Stimulated activated CD4-positive, alpha-beta T cell treated with anti-CD3 and anti-CD28 coated beads, Interleukin-4, amount 100 ng/mL, for 48 hours (primary cell): Measurements from ENCODE around the gene INTS3.
A peak's percentile ranks its signal among the peaks of the same experiment; 100 is the strongest.
"Not testable (repeated sequence)": the region's sequence is repeated elsewhere in the genome, so short reads cannot be mapped to it uniquely, and the experiment has no call there.

Source experiments
- DNase-seq, 2 donors: peaks; one replicate each; pipeline ENCODE4 v3.0.0-alpha.2; 2020; ENCODE audit warnings: low read depth in 2 of 2

Gene INTS3

DNA sequence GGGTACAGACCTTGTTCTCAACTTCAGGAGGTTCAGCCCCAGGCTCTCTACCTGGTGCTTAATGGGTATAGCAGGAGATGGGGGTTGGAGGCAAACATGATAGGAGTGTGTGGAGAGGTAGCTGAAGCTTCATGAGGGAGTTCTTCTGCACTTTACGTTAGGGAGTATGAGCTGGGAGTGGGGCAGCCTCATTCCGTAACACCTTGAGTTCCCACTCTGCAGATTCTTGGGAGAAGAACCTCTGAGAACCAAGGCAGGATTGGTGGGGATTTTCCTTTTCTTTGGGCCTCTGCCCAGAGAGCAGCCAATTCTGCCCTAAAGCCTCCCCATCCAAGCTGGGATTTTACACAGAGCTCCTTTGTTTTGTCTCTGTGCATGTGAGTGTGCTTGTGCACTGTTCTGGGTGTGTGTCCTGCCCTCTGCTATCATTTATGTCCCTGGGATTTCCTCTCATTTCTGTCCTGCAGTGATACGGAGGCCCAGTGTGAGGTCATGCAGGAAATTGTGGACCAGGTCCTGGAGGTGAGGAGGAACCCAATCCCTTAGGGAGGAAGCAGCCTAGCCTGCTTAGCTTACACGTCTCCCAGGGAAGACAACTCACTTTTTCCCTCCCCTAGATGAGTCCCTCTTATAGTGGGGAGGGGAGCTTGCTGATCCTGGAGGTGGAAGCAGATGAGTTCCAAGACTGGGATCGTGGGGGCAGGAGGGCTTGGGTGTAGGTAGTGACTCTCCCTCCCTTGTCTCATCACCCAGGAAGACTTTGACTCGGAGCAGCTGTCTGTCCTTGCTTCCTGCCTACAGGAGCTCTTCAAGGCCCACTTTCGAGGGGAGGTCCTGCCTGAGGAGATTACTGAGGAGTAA lies 35.7 kb downstream of the INTS3 start:
- DNase-seq = no peak

DNA sequence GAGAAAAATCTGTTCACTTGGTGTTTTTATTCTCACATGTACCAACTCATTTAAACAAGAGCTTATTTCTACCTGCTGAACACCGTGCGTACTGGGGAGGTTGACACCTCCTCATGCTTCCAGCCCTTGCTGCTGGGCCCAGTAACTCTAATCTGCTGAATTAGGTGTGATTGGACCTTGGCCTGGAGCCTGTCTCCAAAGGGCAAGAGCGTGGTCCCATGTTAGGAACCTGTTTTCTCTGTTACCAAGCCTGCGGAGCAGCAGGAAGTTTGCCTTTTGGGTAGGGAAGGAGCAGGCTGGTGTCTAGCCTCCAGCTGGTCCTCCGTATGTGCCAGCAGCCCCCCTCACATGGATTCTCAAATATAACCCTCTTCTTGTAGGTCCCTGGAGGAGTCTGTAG lies 36.5 kb downstream of the INTS3 start:
- no peak for DNase-seq

DNA sequence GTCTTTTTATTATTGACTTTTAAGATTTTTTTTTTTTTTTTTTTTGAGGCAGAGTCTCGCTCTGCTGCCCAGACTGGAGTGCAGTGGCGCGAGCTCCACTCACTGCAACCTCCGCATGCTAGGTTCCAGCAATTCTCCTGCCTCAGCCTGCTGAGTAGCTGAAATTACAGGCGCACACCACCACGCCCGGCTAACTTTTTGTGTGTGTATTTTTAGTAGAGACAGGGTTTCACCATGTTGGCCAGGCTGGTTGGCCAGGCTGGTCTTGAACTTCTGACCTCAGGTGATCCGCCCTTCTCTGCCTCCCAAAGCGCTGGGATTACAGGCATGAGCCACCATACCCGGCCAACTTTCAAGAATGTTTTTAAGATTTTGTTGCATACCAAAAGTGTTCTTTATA lies 38.8 kb downstream of the INTS3 start:
- DNase-seq = not testable (repeated sequence)

DNA sequence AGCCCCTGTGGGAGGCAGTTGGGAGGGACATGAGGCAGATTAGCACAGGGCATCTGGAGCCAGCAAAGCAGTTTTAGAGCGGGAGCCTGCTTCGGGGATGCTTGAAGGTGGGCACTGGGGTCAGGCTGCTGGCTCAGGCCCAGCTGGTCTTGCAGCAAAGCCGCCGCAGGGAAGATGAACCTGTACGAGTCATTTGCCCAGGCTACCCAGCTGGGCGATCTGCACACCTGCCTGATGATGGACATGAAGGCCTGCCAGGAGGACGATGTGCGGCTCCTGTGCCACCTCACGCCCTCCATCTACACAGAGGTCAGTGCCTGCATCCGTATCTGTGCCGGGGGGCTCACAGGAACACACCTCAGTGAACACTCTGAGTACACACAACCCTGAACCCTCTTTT lies 39.7 kb downstream of the INTS3 start:
- DNase-seq = no peak

DNA sequence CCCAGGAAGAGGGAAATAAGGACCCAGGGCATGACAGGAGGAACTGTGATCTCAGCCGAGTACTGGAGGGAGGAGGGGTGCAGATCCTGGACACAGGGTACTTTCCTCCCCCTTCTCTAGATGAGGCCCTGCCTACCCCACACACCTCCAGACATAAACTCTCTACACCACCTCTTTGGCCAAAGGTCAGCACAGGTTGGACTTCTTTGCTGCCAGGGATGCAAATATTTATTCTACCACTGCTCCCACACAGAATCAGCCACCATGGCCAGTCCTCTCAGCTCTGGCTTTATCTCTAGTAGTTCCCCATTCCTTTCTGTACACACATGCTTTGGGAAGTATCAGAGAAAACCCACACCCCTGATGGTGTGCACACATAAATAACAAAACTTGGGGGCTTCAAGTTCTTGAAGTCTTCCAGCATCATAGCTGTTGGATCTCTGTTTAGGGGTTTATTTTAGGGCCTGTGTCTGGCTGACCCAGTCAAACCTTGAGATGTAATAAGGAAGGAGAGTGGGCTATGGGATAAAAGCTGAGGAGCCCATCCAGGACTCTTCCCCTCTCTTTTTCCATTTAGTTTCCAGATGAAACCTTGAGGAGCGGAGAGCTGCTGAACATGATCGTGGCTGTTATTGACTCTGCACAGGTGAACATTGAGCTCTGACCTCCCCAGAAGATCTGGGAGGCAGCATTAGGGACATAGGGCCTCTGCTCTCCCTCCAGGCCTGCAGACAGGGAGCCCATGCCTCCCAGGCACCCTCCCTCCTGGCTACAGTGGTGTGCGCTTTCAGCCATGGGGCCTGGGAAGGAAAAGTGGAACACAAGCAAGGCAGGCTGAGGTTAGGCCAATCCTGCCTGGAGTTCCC lies 40.7 kb downstream of the INTS3 start:
- DNase-seq = no peak

DNA sequence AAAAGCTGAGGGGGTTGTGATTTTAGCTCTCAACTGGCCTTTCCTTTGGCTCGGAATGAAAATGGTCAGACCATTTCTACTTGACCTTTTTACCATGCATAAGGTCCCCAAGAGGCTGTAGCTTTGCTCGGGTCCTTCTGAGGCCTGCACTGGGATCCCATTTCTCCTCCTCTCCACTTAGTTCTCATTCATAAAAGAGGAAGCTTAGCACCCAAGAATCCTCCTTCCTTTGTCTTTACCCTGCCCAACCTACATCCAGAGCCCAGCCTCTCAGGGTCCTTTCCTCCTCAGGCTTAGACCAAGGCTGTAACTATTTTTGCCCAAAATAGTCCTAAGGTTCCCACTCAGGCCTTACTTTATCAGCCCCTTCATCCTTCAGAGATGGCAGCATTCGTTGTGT lies 41.4 kb downstream of the INTS3 start:
- DNase-seq = no peak

DNA sequence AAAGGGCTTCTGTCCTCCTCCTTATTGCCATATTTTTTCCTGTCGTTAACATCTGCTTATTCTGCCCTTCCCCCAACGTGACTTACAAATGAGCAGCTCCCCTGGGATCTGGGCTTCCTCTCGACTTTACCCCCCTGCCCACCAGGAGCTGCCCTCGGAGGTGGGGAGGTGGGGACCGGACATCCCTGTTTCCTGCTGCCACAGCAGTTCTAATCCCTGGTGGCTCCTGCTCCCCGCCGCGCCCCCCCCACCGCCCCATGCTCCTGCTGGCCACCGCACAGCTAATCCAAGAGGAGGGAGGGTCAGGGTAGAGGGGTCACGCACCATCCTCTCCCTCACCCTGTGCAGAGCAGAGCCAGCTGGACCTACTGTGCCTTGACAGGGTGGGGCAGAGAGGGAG lies 42.9 kb downstream of the INTS3 start:
- no peak for DNase-seq

DNA sequence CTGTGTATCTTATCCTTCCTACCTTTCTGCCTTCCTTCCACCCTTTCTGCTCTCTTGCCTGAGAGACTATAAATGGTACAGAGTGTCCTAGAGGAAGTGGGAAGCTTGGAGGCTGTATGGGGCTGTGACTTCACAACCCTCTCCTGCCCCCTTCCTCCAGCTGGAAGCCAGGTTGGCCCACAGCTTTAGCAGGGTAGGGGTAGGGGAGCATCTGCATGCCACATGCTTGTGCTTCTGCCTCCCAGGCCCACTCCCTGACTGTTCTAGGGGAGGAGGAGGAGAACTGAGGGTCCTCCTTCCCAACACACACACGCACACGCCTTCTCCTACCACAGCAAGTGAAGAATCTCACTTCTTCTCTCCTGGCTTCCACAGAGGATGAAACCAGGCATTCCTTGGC lies 43.4 kb downstream of the INTS3 start:
- DNase-seq = no peak

DNA sequence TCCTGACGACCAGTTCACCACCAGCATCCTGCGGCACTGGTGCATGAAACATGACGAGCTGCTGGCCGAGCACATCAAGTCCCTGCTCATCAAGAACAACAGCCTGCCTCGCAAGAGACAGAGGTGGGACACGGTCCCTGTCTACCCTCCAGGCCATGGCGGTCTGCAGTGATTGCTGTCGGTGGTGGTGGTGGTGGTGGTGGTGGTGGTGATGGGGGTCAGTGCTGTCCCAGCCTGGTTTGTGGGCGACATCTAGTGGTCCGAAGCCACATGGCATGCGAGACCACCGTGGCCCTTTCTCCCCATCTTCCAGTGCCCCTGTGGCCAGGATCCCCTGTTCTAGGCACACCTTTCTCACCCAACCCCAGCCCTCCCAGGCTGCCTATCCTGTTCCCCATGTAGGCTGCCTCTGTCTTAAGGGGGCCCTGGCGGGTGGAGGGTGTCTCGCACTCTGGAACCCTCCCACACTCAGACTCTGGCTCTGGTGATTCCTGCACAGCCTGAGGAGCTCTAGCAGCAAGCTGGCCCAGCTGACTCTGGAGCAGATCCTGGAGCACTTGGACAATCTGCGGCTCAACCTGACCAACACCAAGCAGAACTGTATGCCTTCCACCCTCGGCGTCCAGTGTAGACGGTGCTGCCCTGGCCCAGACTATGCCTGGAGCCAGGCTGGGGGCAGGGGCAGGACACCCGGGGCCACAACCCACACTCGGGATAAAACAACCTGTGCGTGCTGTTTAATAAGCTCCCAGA lies 44.2 kb downstream of the INTS3 start:
- no peak for DNase-seq

DNA sequence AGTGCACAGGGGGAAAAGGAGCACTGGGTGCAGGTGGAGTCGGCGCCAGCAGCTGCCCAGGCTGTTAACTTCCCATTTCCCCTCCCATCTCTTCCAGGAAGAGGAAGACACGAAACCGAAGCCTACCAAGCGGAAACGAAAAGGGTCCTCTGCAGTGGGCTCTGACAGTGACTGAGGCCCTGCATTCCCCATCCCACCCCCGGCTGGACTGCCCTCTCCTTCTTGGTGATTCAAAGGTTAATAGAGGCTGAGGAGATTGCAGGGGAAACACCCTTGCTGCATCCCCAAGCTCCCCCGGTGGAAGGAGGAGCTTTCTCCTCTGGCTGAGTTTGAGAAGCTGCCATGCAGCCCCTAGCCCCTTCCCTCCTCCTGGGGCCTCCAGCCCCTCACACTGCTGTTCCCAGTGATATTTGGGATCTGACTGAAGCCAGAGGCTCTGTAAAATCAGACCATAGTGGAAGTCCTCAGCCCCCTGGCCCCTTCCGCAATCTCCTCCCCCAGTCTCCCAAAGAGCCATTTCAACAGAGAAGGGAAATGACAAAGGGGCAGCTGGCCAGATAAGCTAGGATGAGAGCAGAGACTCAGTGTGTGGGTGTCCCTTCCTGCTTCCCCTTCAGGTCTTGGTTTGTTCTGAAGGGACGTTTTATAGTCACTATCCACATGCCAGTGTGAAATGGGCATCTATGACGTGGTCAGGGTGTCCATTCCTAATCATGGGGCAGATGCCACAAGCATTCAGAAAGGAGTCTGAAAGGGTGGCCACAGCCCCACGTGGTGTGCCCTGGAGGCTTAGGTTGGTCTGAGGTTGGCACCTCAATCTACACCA lies 45.5 kb downstream of the INTS3 start:
- no peak for DNase-seq

DNA sequence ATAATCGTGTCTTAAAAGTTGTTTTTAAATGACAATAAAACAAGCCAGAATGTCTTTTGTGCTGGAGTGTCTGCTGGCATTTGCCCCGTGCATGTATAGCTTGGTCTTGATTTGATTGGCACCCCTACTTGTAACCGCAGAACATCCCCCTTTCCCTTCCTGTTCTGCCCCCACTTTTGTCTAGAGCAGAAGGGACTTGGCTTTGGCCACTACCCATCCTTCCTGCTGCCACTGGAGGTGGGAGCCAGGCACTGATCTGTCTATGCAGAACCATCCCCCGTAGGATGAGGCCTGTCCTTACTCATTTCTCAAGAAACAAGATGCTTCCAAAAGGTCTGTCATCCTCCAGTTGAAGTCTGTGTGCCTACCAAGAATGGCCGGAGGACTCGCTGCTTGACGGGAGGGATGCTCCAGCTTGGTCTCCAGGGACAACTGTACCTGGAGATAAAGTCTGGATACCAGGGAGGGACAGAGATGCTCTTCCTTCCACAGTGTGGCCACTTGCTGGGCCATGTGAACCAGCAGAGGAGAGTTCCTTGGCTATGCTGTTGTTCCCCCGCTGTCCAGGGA lies 46.3 kb downstream of the INTS3 start:
- DNase-seq = no peak

DNA sequence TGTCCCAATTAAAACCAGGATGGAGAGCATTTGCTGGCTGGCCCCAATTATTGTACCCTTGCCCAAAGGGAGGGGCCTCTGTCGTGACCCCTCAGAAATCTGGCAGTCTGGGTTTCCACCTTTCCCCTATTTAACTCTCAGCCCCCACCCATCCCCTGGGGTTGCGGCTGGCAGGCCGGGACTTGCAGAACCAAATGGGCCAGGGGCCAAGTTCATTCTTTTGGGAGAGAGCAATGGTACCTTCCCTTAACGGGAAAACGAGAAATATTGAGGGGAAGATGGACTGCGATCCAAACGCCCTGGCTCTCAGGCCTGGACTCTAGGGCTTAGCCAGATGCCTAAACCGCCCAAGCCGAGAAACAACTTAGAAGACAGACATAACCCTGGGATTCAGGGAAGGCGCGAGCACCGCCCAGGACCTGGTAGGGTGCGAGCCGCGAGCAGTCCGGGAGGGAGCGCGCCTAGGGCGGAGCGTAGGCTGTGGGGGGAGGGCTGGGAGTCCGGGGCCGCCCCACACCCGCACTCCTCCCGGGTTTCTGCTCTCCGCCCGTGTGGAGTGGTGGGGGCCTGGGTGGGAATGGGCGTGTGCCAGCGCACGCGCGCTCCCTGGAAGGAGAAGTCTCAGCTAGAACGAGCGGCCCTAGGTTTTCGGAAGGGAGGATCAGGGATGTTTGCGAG lies 47.1 kb downstream of the INTS3 start, which contains the start of gene SLC27A3:
Gene SLC27A3, plus strand, starts transcription at position 628 of the 678 bp plus-strand sequence. CDS start 91 bp downstream, outside the sequence.
- peak in 1 of 2 donors; percentile 18 for DNase-seq

DNA sequence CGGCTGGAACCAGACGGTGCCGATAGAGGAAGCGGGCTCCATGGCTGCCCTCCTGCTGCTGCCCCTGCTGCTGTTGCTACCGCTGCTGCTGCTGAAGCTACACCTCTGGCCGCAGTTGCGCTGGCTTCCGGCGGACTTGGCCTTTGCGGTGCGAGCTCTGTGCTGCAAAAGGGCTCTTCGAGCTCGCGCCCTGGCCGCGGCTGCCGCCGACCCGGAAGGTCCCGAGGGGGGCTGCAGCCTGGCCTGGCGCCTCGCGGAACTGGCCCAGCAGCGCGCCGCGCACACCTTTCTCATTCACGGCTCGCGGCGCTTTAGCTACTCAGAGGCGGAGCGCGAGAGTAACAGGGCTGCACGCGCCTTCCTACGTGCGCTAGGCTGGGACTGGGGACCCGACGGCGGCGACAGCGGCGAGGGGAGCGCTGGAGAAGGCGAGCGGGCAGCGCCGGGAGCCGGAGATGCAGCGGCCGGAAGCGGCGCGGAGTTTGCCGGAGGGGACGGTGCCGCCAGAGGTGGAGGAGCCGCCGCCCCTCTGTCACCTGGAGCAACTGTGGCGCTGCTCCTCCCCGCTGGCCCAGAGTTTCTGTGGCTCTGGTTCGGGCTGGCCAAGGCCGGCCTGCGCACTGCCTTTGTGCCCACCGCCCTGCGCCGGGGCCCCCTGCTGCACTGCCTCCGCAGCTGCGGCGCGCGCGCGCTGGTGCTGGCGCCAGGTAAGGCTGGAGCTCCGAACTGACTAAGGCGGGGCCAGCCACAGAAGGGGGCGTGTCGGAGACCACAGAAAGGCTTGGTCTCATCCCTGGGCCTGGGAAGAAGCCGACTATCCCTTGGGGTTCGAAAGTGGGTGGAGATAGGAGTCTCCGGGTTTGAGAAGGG lies 47.8 kb downstream of the INTS3 start:
- DNase-seq = peak; percentile 37 to 47

DNA sequence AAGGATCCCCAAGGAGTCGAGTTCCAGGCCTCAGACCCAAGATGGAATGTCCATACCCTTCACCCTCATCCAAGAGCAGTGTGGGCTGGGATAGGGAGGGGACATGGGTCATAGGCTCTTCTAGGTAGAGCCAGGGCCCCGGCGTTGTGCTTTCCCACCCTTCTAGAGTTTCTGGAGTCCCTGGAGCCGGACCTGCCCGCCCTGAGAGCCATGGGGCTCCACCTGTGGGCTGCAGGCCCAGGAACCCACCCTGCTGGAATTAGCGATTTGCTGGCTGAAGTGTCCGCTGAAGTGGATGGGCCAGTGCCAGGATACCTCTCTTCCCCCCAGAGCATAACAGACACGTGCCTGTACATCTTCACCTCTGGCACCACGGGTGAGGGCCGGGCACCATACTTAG lies 48.5 kb downstream of the INTS3 start:
- DNase-seq = no peak

DNA sequence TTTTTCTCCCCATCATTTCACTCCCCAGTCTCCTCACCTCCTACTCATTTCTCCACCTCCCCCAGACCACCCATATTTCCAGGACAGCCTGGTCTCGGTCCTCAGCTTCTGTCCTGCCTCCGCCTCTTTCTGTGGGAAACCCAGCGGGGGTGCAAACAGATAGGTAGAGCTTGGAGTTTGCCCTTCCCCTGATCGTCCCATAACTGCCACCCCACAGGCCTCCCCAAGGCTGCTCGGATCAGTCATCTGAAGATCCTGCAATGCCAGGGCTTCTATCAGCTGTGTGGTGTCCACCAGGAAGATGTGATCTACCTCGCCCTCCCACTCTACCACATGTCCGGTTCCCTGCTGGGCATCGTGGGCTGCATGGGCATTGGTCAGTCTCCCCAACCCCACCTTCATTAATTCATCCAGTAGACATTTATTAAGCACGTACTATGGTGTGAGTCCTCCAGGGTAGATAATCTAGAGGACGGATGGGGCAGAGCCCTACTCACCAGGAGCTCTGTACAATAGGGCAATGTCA lies 49.1 kb downstream of the INTS3 start:
- no peak for DNase-seq

DNA sequence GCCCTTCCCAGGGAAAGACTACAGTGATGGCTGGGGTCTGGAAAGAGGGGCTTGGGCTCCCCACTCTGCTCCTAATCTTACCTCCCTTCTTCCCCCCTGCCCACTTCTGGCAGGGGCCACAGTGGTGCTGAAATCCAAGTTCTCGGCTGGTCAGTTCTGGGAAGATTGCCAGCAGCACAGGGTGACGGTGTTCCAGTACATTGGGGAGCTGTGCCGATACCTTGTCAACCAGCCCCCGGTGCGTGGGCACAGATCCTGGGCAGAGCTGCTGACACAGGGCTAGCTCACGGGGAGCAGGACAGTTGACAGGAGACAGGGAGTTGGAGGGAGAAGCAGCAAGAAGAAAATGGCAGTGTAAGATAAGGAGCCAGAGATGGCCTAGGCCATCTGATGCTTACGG lies 49.8 kb downstream of the INTS3 start:
- no peak for DNase-seq

DNA sequence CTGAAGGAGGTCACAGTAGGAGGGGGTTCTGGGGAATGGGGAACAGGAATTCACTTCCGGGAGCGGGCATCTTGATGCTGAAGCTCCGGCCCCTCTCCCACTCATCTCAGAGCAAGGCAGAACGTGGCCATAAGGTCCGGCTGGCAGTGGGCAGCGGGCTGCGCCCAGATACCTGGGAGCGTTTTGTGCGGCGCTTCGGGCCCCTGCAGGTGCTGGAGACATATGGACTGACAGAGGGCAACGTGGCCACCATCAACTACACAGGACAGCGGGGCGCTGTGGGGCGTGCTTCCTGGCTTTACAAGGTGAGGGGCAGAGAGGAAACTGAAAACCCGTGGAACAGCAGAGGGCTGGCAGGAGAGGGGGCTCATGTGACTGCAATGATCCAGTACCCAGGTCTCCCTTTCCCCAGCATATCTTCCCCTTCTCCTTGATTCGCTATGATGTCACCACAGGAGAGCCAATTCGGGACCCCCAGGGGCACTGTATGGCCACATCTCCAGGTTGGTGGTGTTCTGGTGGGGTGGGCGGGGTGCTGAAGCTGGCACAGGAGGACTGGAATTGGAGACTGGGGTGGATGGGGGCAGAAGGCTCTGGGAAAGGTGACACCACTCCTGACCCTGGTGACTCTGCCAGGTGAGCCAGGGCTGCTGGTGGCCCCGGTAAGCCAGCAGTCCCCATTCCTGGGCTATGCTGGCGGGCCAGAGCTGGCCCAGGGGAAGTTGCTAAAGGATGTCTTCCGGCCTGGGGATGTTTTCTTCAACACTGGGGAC lies 50.4 kb downstream of the INTS3 start:
- DNase-seq = no peak

DNA sequence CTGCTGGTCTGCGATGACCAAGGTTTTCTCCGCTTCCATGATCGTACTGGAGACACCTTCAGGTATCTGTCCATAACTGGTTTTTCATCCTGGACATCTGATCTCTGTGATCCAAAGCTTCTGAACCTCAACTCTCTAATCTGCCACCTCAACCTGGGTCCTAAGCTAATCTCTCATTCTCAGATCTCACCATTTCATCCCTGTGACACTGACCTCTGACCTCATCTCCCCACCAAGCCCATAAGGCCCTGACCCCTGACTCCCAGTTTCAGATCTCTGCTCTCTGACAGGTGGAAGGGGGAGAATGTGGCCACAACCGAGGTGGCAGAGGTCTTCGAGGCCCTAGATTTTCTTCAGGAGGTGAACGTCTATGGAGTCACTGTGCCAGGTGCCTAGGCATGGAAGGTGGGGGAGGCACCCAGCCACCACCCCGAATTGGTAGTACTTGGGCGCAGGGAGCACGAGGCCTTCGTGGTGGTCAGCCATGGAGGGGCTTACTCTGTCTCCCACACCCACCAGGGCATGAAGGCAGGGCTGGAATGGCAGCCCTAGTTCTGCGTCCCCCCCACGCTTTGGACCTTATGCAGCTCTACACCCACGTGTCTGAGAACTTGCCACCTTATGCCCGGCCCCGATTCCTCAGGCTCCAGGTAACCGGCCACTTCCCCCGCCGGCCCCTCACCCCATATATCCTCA lies 51.1 kb downstream of the INTS3 start:
- DNase-seq = no peak
